ENCODE data around the gene HDAC4.
A peak's percentile ranks its signal among the peaks of the same experiment; 100 is the strongest.
"Not testable (repeated sequence)": the region's sequence is repeated elsewhere in the genome, so short reads cannot be mapped to it uniquely, and the experiment has no call there.

HDAC4 gene

GRCh38 chr2:239400596-239401066 lies at the start of gene HDAC4:
Gene HDAC4 (minus strand): TSS chr2:239401020. CDS start chr2:239352699, 48,321 bp downstream.
- no peak for DNase-seq

- not testable (repeated sequence) for DNase-seq
Measured at GRCh38 chr2:239449468-239449867, 48.6 kb upstream of the HDAC4 start.

DNA sequence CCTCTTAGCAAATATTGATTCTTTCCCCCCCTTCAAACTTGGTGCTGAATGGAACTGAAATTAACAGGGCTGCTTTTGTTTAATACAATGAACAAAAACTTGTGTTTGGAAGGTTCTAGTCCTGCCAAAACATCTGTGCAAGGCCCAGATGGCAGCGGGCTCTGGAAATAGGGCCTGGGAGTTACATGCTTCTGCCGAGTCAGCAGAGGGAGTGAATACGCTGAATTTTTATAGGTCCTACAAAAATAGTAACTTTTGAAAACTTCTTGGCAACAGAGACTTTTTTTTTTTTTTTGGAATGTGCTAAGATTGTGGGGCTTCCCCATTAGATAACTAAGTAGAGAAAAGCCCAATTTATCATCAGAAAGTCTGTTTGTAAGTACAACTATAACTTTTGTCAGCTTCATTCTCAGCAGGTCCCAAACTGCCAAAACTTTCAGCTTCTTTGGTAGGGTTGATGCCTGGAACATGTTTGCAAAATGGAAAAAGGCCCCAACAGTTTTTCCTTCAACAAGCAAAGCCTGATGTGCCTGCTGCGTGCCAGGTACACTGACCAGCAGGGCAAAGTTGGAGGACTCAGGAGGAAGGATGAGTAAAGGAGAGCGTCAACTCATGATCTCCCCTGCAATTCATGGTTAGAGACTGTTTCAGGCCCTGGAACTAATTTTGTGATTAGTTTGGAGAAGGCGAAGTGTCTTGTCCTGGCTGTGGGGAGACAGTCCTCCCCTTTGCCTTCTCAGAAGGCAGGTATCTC lies 45.1 kb upstream of the HDAC4 start:
- DNase-seq = no peak

DNA sequence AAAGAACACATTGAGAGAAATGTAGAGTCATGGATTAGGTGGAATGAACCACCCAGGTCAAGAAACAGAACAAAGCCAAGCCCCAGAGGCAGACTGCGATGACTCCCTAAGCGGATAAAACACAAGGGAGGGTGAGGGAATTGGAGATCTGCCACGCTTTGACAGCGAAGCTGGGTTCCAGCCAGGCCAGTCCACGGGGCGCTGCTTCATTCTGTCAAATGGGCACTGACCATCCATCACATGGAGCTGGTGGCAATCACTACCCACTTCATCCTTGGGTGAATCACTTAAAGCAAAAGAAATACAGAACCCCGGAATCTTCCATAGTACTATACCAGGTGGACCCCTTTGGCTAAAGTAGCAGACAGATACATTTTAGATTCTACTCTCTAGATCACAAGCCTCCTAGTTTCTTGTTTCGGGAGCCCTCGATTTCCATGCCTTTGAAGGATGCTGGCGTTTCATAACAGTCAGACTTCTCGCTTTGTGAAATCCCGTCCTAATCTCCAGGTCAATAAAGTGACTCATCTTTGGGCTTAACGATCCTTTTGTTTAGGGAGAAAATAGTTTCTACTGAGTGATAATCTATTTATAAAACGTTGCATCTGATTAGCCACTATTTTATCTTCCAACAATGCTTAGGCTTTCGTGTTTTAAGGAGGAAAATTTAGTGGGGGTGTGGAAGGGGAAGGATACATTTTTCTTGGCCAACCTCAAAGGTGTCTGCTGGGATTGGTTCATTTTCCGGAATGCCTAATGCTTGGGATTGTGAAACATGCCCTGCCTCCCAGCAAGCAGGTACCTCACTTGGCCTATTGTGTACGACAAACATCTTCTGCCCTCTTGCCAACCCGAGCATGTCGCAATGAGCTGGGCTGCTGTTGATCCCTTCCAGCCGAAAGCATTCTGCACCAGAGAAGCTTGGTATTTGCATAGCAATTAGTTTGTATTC lies 44.1 kb upstream of the HDAC4 start:
- DNase-seq = no peak

DNA sequence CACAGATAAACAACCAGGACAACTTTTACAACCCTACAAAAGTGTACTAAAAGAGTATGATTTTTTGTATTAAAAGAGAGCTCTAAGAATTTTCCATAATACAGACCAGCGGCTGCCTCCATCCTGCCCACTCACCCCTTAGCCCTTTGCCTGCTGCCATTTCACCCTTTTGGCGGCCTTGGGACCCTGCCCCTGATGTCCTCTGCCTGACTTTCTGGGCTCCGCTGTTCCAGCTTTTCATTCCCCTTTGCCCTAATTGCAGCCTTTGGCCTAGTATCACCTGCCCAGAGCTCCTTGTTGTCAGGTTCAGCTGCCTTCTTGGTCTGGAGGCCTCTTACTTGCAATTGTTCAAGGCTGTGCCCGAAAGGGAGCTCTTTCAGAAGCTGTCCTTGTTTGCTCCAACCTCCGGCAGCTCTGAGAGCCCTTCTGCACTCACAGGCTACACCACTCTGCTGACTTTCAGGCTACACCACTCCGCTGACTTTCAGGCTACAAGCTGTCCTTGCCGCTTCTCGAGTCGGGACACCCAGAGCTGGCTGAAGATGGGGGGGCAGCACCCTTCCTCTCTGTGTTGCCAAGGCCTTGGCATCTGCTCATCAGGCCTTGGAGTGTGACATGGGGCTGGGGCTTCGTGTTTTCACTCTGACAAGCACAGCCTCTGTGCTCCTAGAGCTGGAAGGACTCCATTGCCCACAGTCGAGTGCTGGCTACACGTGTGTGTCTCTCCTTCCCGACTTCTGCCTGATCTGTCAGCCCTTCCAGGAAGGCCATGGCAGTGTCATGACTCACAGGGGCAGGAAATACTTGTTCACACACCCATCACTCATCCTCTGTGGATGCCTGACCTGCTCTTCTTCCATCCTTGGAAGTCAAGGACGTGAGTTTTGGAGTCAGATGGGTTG lies 43.1 kb upstream of the HDAC4 start:
- no peak for DNase-seq

DNA sequence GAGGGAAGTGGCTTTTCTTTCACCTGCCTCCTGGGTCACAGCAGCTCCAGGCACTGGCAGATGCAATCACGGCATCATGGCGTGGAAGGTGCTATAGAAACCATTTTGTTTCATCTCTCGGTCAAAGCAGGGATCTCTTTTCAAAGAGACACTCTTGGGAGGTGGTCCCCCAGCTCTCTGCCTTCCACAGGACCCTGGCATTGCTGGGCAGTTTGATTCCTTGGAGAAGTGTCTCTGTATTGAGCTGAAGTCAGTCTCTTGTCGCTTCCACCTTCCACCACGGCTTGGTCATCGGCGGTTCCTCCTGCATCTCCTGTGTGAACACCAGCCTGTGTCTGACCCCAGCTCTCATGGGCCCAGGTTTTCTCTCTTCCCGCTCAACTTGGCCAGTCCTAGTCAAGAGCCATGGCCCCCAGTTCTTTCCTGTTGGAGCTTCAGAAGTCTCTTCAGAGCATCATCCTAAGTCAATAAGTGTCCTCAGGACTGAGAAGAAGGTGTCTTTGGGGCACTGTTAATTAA lies 42.3 kb upstream of the HDAC4 start:
- DNase-seq = no peak

GRCh38 chr2:239442192-239442591 lies 41.4 kb upstream of the HDAC4 start:
- no peak for DNase-seq

GRCh38 chr2:239441261-239442078 lies 40.6 kb upstream of the HDAC4 start:
- DNase-seq = peak; percentile 31

DNA sequence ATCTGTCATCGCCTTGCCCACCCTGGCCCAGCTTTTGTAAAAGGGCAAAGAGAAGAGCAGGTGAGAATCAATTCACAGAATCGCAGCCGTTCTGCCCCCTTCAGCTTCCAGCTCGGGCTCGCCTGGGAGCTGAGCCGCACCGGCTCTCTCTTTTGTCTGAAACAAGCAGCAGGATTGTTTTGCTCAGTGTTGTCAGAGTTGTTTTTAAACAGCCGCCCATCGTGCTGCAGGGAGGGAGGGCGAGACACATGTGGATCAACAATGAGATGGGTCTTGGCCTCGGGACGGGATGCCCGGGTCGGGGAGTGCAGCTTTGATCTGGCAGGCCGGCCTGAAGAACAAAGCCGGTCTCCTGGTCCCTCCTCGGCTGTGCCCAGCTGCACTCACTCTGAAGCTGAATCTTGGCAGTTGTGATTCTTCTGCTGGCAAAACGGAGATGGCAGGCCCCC lies 39.7 kb upstream of the HDAC4 start:
- no peak for DNase-seq

DNA sequence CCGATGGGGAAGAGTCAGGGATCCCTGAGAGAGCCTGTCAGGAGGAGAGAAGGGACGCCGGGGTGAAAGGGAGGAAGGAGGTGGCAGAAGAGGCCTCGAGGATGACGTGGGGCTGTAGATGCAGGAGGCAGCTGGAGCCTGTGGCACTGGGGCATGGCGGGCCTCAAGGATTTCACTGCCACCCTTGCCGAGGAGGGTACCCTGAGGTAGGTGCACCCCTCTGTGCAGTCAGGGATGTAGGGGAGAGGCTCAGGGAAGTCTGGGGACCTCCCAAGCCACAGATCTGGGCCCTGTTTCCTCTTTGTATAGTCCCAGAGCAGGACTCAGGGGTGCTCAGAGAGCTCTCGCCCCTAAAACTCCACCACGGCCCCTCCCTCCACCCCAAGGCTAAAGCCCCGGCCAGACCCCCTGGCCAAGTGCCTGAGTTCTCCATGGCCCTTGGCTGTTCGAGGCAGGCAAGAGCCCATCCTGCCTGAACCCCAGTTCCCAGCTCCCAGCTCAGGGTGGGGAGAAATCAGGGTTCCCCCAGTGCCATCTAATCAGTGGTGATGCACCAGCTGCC lies 39.0 kb upstream of the HDAC4 start:
- DNase-seq = no peak

DNA sequence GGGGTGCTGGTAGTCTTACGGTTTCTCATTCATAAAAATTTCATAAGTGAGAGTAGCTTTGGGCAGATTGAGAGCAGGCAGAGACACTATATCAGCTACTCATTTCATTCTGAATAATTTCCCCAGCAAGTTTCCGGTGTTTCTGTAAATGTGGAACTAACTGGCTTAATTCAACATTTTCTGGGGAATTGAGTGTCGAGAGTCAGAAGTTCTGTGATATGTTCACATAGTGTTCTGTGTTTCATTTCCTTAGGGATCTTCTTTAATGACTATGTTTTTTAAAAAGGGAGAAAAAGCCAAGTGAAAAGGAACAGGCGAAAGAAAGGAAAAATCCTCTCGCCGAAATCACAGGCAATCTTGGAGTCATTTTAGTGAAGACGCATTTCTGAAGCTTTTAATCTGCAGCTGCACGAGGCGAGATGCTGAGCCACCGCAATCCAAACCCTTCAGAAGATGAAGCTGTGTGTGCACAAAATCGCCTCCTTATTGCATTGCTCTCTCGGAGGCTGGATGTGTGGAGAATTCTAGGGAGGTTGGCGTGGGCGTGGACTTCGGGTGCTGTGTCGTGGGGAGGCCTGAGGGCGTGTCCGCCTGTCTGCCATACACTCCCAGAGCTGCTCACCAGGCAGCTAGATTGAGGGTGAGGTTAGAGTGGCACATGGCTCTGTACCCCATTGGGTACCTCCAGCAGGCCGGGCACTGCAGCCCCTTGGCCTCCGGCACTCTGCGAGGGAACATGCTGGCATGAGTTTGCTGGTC lies 38.4 kb upstream of the HDAC4 start:
- no peak for DNase-seq

GRCh38 chr2:239438368-239438767 lies 37.5 kb upstream of the HDAC4 start:
- no peak for DNase-seq

DNA sequence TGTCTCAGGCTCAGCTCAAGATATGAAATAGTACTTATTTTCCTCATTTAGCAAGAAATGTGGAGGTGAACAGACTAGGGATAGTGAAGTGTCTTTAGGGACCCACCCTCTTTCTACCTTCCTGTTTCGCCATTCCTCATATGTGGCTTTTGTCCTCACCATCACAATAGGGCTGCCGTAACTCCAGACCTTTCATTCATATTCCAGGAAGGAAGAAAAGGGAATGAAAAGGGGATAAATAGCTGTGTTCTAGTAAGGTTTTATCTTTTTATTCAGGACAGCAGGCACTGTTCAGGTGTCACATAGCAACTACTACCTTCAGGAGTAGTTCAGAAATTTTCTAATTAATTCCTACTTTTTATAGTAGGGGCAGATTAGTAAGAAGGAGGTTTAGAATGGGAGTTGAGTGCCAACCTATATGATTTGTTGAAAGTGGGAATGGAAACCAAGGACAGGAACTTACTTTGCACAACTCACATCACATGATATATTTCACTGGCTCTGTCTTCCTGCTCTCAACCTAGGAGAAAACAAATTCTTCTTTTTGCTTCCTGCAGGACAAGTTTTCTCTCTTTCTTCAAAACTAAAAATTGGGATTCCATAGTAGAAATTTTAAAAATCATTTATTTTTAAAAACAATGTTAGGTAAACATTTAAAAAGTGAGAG lies 36.0 kb upstream of the HDAC4 start:
- no peak for DNase-seq

GRCh38 chr2:239436076-239436475 lies 35.3 kb upstream of the HDAC4 start:
- DNase-seq = no peak

DNA sequence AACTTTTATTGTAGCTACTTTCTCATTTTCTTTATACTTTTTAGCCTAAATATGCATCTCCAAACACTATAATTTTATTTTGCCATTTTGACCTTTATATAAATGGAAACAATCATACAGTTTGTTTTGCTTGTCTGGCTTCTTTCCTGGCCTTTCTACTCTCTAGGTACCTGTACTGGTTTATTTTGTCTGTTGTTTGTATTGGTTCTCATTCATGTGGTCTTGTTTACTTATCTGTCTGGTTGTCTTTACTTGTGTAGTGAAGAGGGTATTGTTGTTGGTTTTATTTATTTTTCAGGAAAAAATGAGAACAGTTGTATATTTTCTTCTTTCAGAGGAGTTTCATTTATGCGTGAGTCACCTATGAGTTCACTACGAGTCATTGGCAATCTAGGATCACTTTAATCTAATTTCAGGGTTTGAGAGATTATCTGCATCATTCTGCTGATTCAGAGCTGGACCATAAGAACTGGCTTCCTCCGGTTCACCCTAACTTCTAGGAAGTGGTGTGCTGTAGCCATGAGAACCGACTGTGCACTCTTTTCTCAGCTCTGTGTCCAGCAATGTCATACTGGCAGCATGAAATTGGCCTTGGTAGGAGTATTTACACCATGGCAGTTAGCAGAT lies 33.1 kb upstream of the HDAC4 start:
- DNase-seq = no peak

DNA sequence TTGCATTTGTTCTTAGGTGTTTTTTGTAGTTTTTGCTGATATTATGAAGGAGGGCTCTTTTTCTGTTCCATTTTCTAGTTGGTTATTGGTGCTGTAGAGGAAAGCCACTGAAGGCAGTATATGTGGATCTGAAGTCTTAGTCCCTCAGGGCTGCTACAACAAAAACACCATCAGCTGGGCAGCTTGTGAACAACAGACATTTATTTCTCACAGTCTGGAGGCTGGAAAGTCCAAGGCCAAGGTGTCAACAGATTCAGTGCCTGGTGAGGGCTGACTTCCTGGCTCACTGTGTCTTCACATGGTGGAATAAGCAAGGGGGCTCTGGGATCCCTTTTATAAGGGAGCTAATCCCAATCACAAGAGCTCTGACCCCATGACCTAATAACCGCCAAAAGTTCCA lies 31.4 kb upstream of the HDAC4 start:
- DNase-seq = no peak

- DNase-seq = no peak
Measured at GRCh38 chr2:239431536-239431935, 30.7 kb upstream of the HDAC4 start.

DNA sequence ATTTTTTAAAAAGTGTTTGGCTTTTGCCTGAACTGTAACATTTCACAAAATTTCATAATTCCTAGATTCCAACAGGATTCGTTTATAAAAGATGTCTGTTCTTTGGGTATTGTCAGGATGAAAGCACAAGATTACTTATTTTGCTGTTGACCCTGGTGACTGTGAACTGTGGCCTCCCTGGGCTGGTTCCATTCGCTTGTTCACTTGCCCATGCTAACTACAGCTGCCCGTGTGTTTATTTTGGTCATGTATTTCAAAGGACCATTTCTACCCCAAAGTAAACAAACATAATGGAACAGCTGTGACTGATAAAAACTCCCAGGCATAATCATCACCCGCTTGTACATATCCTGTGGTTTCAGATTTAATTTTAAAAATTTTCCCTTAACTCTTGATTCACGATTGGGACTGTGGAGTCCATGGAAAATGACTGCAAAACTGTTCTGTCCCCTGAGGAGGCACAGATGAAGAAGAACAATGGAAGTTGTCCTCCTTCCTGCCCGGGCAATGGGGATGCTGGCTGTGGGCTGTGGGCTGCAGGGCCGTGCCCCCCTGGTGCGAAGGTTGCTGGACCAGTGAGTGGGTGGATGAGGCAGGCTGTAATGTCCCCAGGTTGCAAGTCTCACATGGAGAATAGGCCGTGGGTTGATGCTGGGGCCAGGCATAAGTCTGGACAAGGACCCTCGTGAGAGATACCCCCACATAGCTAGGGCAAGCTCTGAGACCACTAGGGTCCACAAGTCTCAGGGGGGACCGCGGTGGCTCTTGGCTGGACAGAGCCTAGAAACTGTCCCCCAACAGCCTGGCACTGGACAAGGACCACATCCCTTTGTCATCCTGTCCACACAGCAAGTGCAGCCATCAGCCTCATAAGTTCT lies 28.9 kb upstream of the HDAC4 start:
- no peak for DNase-seq

All from activated gamma-delta T cell treated with Interleukin-2 at 50 U/mL for 16 hours (primary cell).